Fibroblast of lung (primary cell): ENCODE results near the gene PPP1CC. TPM values are rescaled to one million over a fixed set of nuclear protein-coding genes. Genes with fewer than 3 reads are reported as not detected.

Experiments used
- DNase-seq, 2 donors: peaks; one replicate each; pipeline versions ENCODE4 v3.0.0 to v3.0.0-alpha.2; 2010; ENCODE audit warnings: low read depth in 2 of 2
- H2AFZ ChIP-seq: 2 replicates; pipeline ENCODE4 v1.5.1; 2012; ENCODE audit warnings: low read length, control low read depth, inconsistent platforms
- H3K27ac ChIP-seq: 2 replicates; pipeline ENCODE4 v1.5.1; 2011; ENCODE audit warnings: low read length, control low read depth; ENCODE audit not compliant: insufficient read depth
- H3K27me3 ChIP-seq: 2 replicates; pipeline ENCODE4 v1.5.1; 2011; ENCODE audit warnings: mild to moderate bottlenecking, low read length; ENCODE audit not compliant: control insufficient read depth, insufficient read depth
- H3K36me3 ChIP-seq: 2 replicates; pipeline ENCODE4 v1.5.1; 2011; ENCODE audit warnings: low read length; ENCODE audit not compliant: control insufficient read depth, insufficient read depth
- H3K4me1 ChIP-seq: 2 replicates; pipeline ENCODE4 v1.5.1; 2011; ENCODE audit warnings: low read length; ENCODE audit not compliant: control insufficient read depth, insufficient read depth; ENCODE audit errors: extremely low read depth
- H3K4me2 ChIP-seq: 2 replicates; pipeline ENCODE4 v1.5.1; 2011; ENCODE audit warnings: low read length, control low read depth; ENCODE audit not compliant: insufficient read depth; ENCODE audit errors: extremely low read depth
- H3K4me3 ChIP-seq, 4 experiments: fragments of 200-600 bp in 1 of 4; sonication (generic) in 1 of 4; replicated peaks in 1 of 4; 2 replicates each; pipeline ENCODE4 v1.5.1; 2011 to 2016; ENCODE audit warnings: low read length in 4 of 4, low read depth in 3 of 4, mild to moderate bottlenecking in 3 of 4, control low read depth in 2 of 4, inconsistent platforms in 1 of 4, mixed read lengths in 1 of 4; ENCODE audit not compliant: insufficient read depth in 1 of 4; ENCODE audit errors: control extremely low read depth in 1 of 4
- H3K79me2 ChIP-seq: 2 replicates; pipeline ENCODE4 v1.5.1; 2012; ENCODE audit warnings: mild to moderate bottlenecking, low read length, inconsistent platforms; ENCODE audit not compliant: control insufficient read depth, insufficient read depth
- H3K9ac ChIP-seq: 2 replicates; pipeline ENCODE4 v1.5.1; 2011; ENCODE audit warnings: mild to moderate bottlenecking, low read length, control low read depth; ENCODE audit not compliant: insufficient read depth
- H3K9me3 ChIP-seq: 2 replicates; pipeline ENCODE4 v1.5.1; 2012; ENCODE audit warnings: low read depth, low read length; ENCODE audit not compliant: control insufficient read depth, insufficient read depth
- H4K20me1 ChIP-seq: 2 replicates; pipeline ENCODE4 v1.5.1; 2011; ENCODE audit warnings: low read length; ENCODE audit not compliant: control insufficient read depth, insufficient read depth; ENCODE audit errors: extremely low read depth
- EZH2 ChIP-seq: IDR thresholded peaks from 2 replicates; pipeline ENCODE4 v1.5.1; 2012; ENCODE audit warnings: low read length, control low read depth, mild to moderate bottlenecking; ENCODE audit errors: missing control alignments
- polyA minus RNA-seq: library from RNA; depleted of rRNA, polyadenylated mRNA; stranded (reverse); fragments of >200 nt; gene quantifications from 2 replicates; pipeline ENCODE4 v1.2.3, GENCODE V29; 2011; ENCODE audit warnings: low replicate concordance
- polyA plus RNA-seq, 2 donors: library from polyadenylated mRNA; depleted of rRNA in 1 of 2; stranded (reverse) in 1 of 2; unstranded in 1 of 2; fragments of >200 nt; gene quantifications; 2 replicates each; pipeline ENCODE4 v1.2.1, GENCODE V29; 2011 to 2012; ENCODE audit warnings: missing spikeins in 1 of 2
- total RNA-seq: library from RNA; depleted of rRNA; stranded (reverse); fragments of >200 nt; gene quantifications from 2 replicates; pipeline ENCODE4 v1.2.1, GENCODE V29; 2014
- TF ChIP-seq, protein P1 (sequence below), 2 donors: IDR thresholded peaks in 1 of 2; conservative IDR thresholded peaks in 1 of 2; 1 replicate in 1 of 2; 2 replicates in 1 of 2; pipeline ENCODE4 v1.5.1; 2011 to 2012; ENCODE audit warnings: low read length in 2 of 2, control low read depth in 1 of 2, inconsistent platforms in 1 of 2, low read depth in 1 of 2, mild to moderate bottlenecking in 1 of 2

PPP1CC gene
- 98.9 and 112 TPM in 2 replicates for total RNA-seq
- polyA plus RNA-seq = 110 and 125 TPM in 2 replicates
- polyA plus RNA-seq (2012) = 90.9 and 113 TPM in 2 replicates
- 31.4 and 40.3 TPM in 2 replicates for polyA minus RNA-seq

GRCh38 chr12:110742718-110743570 lies at the start of gene PPP1CC:
Gene PPP1CC, minus strand, starts transcription at chr12:110742891. Its CDS starts 184 bp downstream, at chr12:110742707.
- Histone ChIP-seq H2AFZ (peak within 1 kb of the TSS; percentile 94), H3K79me2 (peaks cover 46% of the 10 kb centered on the region), H3K9ac (peak within 1 kb of the TSS; percentile 91), H3K27me3 (no peaks in the 10 kb centered on the region), H3K27ac (peak within 1 kb of the TSS; percentile 73), H4K20me1 (peaks cover 7% of the 10 kb centered on the region), H3K4me1 (peaks cover 8% of the 10 kb centered on the region), H3K4me2 (peak within 1 kb of the TSS; percentile 99), H3K36me3 (no peaks in the 10 kb centered on the region), H3K9me3 (no peaks in the 10 kb centered on the region), H3K4me3 (peak within 1 kb of the TSS; percentile 75 to 98 (median 93))
- DNase-seq = peak; percentile 92 to 93
- TF ChIP-seq EZH2 = no peak
- TF ChIP-seq, protein P1, sequence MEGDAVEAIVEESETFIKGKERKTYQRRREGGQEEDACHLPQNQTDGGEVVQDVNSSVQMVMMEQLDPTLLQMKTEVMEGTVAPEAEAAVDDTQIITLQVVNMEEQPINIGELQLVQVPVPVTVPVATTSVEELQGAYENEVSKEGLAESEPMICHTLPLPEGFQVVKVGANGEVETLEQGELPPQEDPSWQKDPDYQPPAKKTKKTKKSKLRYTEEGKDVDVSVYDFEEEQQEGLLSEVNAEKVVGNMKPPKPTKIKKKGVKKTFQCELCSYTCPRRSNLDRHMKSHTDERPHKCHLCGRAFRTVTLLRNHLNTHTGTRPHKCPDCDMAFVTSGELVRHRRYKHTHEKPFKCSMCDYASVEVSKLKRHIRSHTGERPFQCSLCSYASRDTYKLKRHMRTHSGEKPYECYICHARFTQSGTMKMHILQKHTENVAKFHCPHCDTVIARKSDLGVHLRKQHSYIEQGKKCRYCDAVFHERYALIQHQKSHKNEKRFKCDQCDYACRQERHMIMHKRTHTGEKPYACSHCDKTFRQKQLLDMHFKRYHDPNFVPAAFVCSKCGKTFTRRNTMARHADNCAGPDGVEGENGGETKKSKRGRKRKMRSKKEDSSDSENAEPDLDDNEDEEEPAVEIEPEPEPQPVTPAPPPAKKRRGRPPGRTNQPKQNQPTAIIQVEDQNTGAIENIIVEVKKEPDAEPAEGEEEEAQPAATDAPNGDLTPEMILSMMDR (conservative IDR thresholded peaks at IDR 0.05 in 1 of 2, IDR thresholded peaks at IDR 0.05 in 1 of 2; ENCODE audit: low read depth in 1 of 2, low read length in 2 of 2) = no peak

GRCh38 chr12:110791589-110791988 lies 48.9 kb upstream of the PPP1CC start:
- no peak for DNase-seq
- no peak overlapping the region for H3K27ac ChIP-seq
- no peak for TF ChIP-seq EZH2
- TF ChIP-seq, protein P1 (conservative IDR thresholded peaks at IDR 0.05 in 1 of 2, IDR thresholded peaks at IDR 0.05 in 1 of 2; ENCODE audit: low read depth in 1 of 2, low read length in 2 of 2) = no peak

DNA sequence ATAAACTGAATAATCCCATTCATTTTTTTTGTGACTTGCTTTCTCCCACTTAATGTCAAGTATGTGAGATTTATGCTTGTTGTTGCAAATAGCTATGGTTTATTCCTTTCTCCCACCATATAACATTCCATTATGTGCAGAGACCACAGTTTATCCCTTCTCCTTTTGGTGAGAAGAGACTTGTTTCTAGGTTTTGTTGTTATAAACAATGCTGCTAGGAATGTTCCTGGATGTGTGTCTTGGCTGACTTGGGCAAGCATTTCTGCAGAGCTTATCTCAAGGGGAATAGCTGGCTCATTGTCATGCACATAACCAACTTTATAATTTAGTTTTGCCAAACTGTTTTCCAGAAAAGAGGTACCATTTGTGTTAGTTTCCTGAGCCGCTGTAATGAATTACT lies 47.6 kb upstream of the PPP1CC start:
- no peak overlapping the region for H2AFZ ChIP-seq
- no peak overlapping the region for H3K27ac ChIP-seq
- H3K9me3 ChIP-seq = no peaks in the 10 kb centered on the region
- no peaks in the 10 kb centered on the region for H4K20me1 ChIP-seq
- DNase-seq = peak; percentile 21 to 43
- H3K79me2 ChIP-seq = no peaks in the 10 kb centered on the region
- H3K9ac ChIP-seq = no peak overlapping the region
- H3K4me1 ChIP-seq = no peaks in the 10 kb centered on the region
- no peaks in the 10 kb centered on the region for H3K36me3 ChIP-seq
- no peak overlapping the region for H3K4me2 ChIP-seq
- TF ChIP-seq, protein P1 (conservative IDR thresholded peaks at IDR 0.05 in 1 of 2, IDR thresholded peaks at IDR 0.05 in 1 of 2; ENCODE audit: low read depth in 1 of 2, low read length in 2 of 2) = no peak
- no peak for TF ChIP-seq EZH2
- no peaks in the 10 kb centered on the region for H3K27me3 ChIP-seq
- no peak overlapping the region for H3K4me3 ChIP-seq

More at GRCh38 chr12:110791589-110791988, 48.9 kb upstream of the PPP1CC start:
- H3K79me2 ChIP-seq = no peaks in the 10 kb centered on the region
- no peaks in the 10 kb centered on the region for H3K36me3 ChIP-seq
- H3K27me3 ChIP-seq = no peaks in the 10 kb centered on the region
- no peak overlapping the region for H2AFZ ChIP-seq
- no peak overlapping the region for H3K4me3 ChIP-seq
- H4K20me1 ChIP-seq = no peaks in the 10 kb centered on the region
- H3K4me1 ChIP-seq = no peaks in the 10 kb centered on the region
- no peak overlapping the region for H3K4me2 ChIP-seq
- no peak overlapping the region for H3K9ac ChIP-seq
- no peaks in the 10 kb centered on the region for H3K9me3 ChIP-seq
